Measurements from ENCODE around the gene CLDN16.

Gene CLDN16

DNA sequence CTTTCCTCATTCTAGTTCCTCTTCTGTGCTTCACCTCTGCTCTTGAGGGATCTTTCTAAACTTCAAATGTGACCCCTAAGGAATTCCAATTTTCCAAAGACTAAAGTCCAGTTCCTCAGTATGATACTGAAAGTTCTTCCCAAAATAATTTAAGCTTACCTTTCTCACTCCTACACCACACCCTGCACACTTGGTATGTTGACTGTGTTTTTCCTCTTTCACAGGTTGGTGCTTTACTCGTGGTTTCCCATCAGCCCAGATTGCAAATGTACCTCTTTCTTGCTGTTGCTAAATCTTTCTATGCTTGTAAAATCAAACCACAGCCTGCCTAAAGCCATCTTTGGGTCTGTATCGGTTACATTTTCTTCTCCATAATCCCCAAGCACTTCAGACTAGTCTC is 30.5 kb upstream of the CLDN16 start:
- no peak for TF ChIP-seq EP300 (IDR thresholded peaks at IDR 0.05; ENCODE audit: borderline replicate concordance)
- TF ChIP-seq NFIC (IDR thresholded peaks at IDR 0.05) = no peak
- no peak for TF ChIP-seq CREB1 (IDR thresholded peaks at IDR 0.05; ENCODE audit: low read depth)
- no peak for TF ChIP-seq TCF12 (IDR thresholded peaks at IDR 0.05; ENCODE audit: low read depth)
- TF ChIP-seq CEBPB (IDR thresholded peaks at IDR 0.05) = no peak
- no peak for TF ChIP-seq RAD21 (IDR thresholded peaks at IDR 0.05; ENCODE audit: low read depth)
- no peak for TF ChIP-seq YY1 (IDR thresholded peaks at IDR 0.05; ENCODE audit: low read depth)
- no peak for TF ChIP-seq EGR1 (IDR thresholded peaks at IDR 0.05)
- TF ChIP-seq ZBTB7A (IDR thresholded peaks at IDR 0.05; ENCODE audit: low read depth) = no peak
- TF ChIP-seq FOXM1 (IDR thresholded peaks at IDR 0.05; ENCODE audit: borderline replicate concordance, low read depth) = no peak
- TF ChIP-seq, protein P1, sequence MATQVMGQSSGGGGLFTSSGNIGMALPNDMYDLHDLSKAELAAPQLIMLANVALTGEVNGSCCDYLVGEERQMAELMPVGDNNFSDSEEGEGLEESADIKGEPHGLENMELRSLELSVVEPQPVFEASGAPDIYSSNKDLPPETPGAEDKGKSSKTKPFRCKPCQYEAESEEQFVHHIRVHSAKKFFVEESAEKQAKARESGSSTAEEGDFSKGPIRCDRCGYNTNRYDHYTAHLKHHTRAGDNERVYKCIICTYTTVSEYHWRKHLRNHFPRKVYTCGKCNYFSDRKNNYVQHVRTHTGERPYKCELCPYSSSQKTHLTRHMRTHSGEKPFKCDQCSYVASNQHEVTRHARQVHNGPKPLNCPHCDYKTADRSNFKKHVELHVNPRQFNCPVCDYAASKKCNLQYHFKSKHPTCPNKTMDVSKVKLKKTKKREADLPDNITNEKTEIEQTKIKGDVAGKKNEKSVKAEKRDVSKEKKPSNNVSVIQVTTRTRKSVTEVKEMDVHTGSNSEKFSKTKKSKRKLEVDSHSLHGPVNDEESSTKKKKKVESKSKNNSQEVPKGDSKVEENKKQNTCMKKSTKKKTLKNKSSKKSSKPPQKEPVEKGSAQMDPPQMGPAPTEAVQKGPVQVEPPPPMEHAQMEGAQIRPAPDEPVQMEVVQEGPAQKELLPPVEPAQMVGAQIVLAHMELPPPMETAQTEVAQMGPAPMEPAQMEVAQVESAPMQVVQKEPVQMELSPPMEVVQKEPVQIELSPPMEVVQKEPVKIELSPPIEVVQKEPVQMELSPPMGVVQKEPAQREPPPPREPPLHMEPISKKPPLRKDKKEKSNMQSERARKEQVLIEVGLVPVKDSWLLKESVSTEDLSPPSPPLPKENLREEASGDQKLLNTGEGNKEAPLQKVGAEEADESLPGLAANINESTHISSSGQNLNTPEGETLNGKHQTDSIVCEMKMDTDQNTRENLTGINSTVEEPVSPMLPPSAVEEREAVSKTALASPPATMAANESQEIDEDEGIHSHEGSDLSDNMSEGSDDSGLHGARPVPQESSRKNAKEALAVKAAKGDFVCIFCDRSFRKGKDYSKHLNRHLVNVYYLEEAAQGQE (IDR thresholded peaks at IDR 0.05; ENCODE audit: low read depth) = no peak
- TF ChIP-seq TEAD4 (IDR thresholded peaks at IDR 0.05) = no peak
- no peak for TF ChIP-seq TAF1 (IDR thresholded peaks at IDR 0.05; ENCODE audit: low read depth)
- TF ChIP-seq USF1 (IDR thresholded peaks at IDR 0.05) = no peak
- TF ChIP-seq, protein P2, sequence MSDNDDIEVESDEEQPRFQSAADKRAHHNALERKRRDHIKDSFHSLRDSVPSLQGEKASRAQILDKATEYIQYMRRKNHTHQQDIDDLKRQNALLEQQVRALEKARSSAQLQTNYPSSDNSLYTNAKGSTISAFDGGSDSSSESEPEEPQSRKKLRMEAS (IDR thresholded peaks at IDR 0.05) = no peak

DNA sequence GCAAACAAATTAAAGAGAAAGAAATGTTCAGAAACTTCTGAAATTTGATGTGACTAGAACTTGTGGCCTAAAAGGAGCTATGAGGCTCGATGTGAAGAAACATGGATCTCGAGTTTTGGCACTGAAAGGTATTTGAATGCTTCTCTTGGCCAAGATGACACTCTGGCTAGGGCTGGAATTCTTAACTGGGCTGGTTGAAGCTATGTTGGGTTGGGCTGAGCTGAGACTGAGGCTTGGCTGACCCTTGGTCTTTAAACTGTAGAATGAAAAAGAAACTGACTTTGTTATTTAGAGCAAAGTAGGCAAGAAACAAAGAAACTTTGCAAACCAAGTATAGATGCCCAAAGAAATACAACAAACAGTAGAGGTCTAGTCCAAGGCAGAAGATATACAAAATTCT is 28.1 kb upstream of the CLDN16 start:
- TF ChIP-seq ZBTB7A (IDR thresholded peaks at IDR 0.05; ENCODE audit: low read depth) (no peak), EGR1 (IDR thresholded peaks at IDR 0.05) (no peak), TCF12 (IDR thresholded peaks at IDR 0.05; ENCODE audit: low read depth) (no peak)

GRCh38 chr3:190360228-190360627 is 27.7 kb upstream of the CLDN16 start:
- TF ChIP-seq CEBPB (IDR thresholded peaks at IDR 0.05) (no peak), TAF1 (IDR thresholded peaks at IDR 0.05; ENCODE audit: low read depth) (no peak), CREB1 (IDR thresholded peaks at IDR 0.05; ENCODE audit: low read depth) (no peak), TEAD4 (IDR thresholded peaks at IDR 0.05) (no peak), YY1 (IDR thresholded peaks at IDR 0.05; ENCODE audit: low read depth) (no peak)
- TF ChIP-seq, protein P1 (IDR thresholded peaks at IDR 0.05; ENCODE audit: low read depth) = no peak

DNA sequence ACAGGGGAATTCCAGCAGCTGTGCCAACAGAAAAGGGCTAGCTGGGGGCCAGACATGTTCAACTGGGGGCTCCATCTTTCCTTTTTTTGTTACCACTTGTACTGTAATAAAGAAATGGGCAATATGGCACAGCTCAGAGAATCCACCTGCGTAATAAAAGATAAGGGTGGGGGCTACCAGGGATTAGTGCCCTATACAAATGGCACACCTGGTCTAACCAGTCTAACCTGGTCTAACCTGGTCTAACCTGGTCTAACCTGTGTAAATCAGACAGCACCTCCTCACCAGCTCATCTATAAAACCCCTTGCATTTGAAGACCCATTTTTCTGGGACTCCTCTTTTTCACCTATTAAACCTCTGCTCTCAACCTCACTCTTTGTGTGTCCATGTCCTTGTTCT is 26.2 kb upstream of the CLDN16 start:
- TF ChIP-seq EP300 (IDR thresholded peaks at IDR 0.05; ENCODE audit: borderline replicate concordance) = no peak
- TF ChIP-seq USF1 (IDR thresholded peaks at IDR 0.05) = no peak

DNA sequence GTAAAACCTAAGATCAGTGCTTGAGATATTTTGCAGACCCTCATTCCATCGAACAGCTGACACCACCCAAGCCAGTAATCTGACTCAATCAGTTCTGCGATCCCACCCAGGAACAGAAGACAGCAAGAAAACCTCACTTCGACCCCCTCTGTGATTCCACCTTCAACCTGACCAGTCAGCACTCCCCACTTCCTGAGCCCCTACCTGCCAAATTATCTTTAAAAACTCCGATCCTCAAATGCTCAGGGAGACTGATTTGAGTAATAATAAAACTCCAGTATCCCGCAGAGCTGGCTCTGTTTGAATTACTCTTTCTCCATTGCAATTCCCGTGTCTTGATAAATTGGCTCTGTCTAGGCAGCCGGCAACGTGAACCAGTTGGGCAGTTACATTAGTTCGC is 25.7 kb upstream of the CLDN16 start:
- TF ChIP-seq FOXM1 (IDR thresholded peaks at IDR 0.05; ENCODE audit: borderline replicate concordance, low read depth) (no peak), TCF12 (IDR thresholded peaks at IDR 0.05; ENCODE audit: low read depth) (no peak), RAD21 (IDR thresholded peaks at IDR 0.05; ENCODE audit: low read depth) (no peak), CREB1 (IDR thresholded peaks at IDR 0.05; ENCODE audit: low read depth) (no peak)

GRCh38 chr3:190366133-190366532 is 21.8 kb upstream of the CLDN16 start:
- no peak for TF ChIP-seq EGR1 (IDR thresholded peaks at IDR 0.05)
- no peak for TF ChIP-seq EP300 (IDR thresholded peaks at IDR 0.05; ENCODE audit: borderline replicate concordance)
- TF ChIP-seq, protein P2 (IDR thresholded peaks at IDR 0.05) = no peak
- no peak for TF ChIP-seq USF1 (IDR thresholded peaks at IDR 0.05)
- TF ChIP-seq TEAD4 (IDR thresholded peaks at IDR 0.05) = peak; percentile 63; the same call in 1 of the 2 replicates
- no peak for TF ChIP-seq FOXM1 (IDR thresholded peaks at IDR 0.05; ENCODE audit: borderline replicate concordance, low read depth)
- TF ChIP-seq CEBPB (IDR thresholded peaks at IDR 0.05) = no peak
- TF ChIP-seq TAF1 (IDR thresholded peaks at IDR 0.05; ENCODE audit: low read depth) = no peak

GRCh38 chr3:190368881-190369280 is 19.1 kb upstream of the CLDN16 start:
- TF ChIP-seq CEBPB (IDR thresholded peaks at IDR 0.05) (no peak), EP300 (IDR thresholded peaks at IDR 0.05; ENCODE audit: borderline replicate concordance) (no peak)

Measured in Ishikawa (cell line).